SK-N-SH treated with all-trans-retinoic acid at 6 μM for 48 hours (cell line): Measurements from ENCODE around the gene CHPF.

Source experiments
- ARNTL ChIP-seq: fragments of 450-650 bp; formaldehyde crosslinking; IDR thresholded peaks from 2 replicates; pipeline ENCODE4 v1.5.0; 2020; ENCODE audit warnings: low read depth, mild to moderate bottlenecking, moderate library complexity, borderline replicate concordance
- BACH2 ChIP-seq: fragments of 250-450 bp; sonication (Bioruptor Pico); IDR thresholded peaks from 2 replicates; pipeline ENCODE4 v1.9.0; 2021; ENCODE audit warnings: mild to moderate bottlenecking, borderline replicate concordance
- CREB5 ChIP-seq: fragments of 250-450 bp; sonication (Bioruptor Pico); IDR thresholded peaks from 2 replicates; pipeline ENCODE4 v1.5.1; 2020; ENCODE audit warnings: low read depth, mild to moderate bottlenecking, moderate library complexity
- CSDC2 ChIP-seq: fragments of 250-450 bp; sonication (Bioruptor Pico); IDR thresholded peaks from 2 replicates; pipeline ENCODE4 v1.5.0; 2020; ENCODE audit warnings: mild to moderate bottlenecking, moderate library complexity
- CSRNP3 ChIP-seq: fragments of 250-450 bp; sonication (Bioruptor Pico); IDR thresholded peaks from 2 replicates; pipeline ENCODE4 v1.5.1; 2021; ENCODE audit warnings: mild to moderate bottlenecking, moderate library complexity
- GLIS3 ChIP-seq: fragments of 250-450 bp; sonication (Bioruptor Pico); IDR thresholded peaks from 2 replicates; pipeline ENCODE4 v1.5.0; 2020; ENCODE audit warnings: mild to moderate bottlenecking, moderate library complexity
- PATZ1 ChIP-seq: fragments of 250-450 bp; sonication (Bioruptor Pico); IDR thresholded peaks from 2 replicates; pipeline ENCODE4 v1.8.0; 2020; ENCODE audit warnings: mild to moderate bottlenecking, moderate library complexity, borderline replicate concordance
- POU6F1 ChIP-seq: fragments of 250-450 bp; sonication (Bioruptor Pico); IDR thresholded peaks from 2 replicates; pipeline ENCODE4 v1.8.0; 2021; ENCODE audit warnings: low read depth, mild to moderate bottlenecking, moderate library complexity, borderline replicate concordance
- TCF4 ChIP-seq: fragments of 250-450 bp; sonication (Bioruptor Pico); IDR thresholded peaks from 2 replicates; pipeline ENCODE4 v1.8.0; 2021; ENCODE audit warnings: mild to moderate bottlenecking, moderate library complexity, borderline replicate concordance
- ZC3H10 ChIP-seq: fragments of 250-450 bp; sonication (Bioruptor Pico); IDR thresholded peaks from 2 replicates; pipeline ENCODE4 v1.5.1; 2021; ENCODE audit warnings: mild to moderate bottlenecking, moderate library complexity

GRCh38 chr2:219510512-219511135, 33.0 kb downstream of the CHPF start:
- TF ChIP-seq CREB5 = no peak
- TF ChIP-seq ZC3H10 (CRISPR knock-in tag) = no peak
- TF ChIP-seq PATZ1 (CRISPR knock-in tag) = no peak
- no peak for TF ChIP-seq POU6F1
- no peak for TF ChIP-seq CSDC2
- TF ChIP-seq GLIS3 (CRISPR knock-in tag) = no peak
- TF ChIP-seq BACH2 (CRISPR knock-in tag) = no peak
- no peak for TF ChIP-seq TCF4 (CRISPR knock-in tag)
- no peak for TF ChIP-seq CSRNP3
- no peak for TF ChIP-seq ARNTL
